A549 (cell line): Measurements from ENCODE around the gene CX3CR1. TPM values are rescaled to one million over a fixed set of nuclear protein-coding genes. Genes with fewer than 3 reads are reported as not detected.

Experiments
- ATAC-seq, 2 experiments: fragments of 200-7000 bp in 1 of 2; fragments of >200 bp in 1 of 2; cut with Nextera tagmentation in 1 of 2; cut with Tn5 transposase in 1 of 2; 3 replicates each; pipeline versions ENCODE4 v1.8.0 to v1.9.1; 2018 to 2020; ENCODE audit warnings: mild to moderate bottlenecking in 1 of 2, moderate library complexity in 1 of 2
- CTCF ChIA-PET: fragments of 300-600 bp; sonication (Branson Sonifier 250); formaldehyde crosslinking; extraction: SDS; loops from one replicate; lab custom pipeline; 2021; ENCODE audit warnings: antibody characterized with exemption, inconsistent platforms; lab: Yijun Ruan, JAX
- POLR2A ChIA-PET: fragments of 350-600 bp; formaldehyde crosslinking; extraction: SDS; loops from one replicate; lab custom pipeline; 2021; ENCODE audit warnings: antibody characterized with exemption, inconsistent platforms; lab: Yijun Ruan, JAX
- DNase-seq, 2 experiments: peaks; one replicate each; pipeline versions ENCODE4 v3.0.0 to v3.0.0-alpha.2; 2011 to 2016; ENCODE audit warnings: low read depth in 1 of 2, low spot score in 1 of 2
- FAIRE-seq: peaks from 2 replicates; lab custom pipeline; 2011; peaks lifted over from hg19 to GRCh38; lab: Jason Lieb, UNC
- H3K27ac ChIP-seq, 2 experiments: fragments of >200 bp; sonication (Bioruptor Twin); formaldehyde crosslinking; 3 replicates each; pipeline ENCODE4 v1.5.1; 2016 to 2017
- H3K4me1 ChIP-seq: fragments of >200 bp; sonication (Bioruptor Twin); formaldehyde crosslinking; 3 replicates; pipeline ENCODE4 v1.6.1; 2016
- H3K4me2 ChIP-seq: fragments of >200 bp; sonication (Bioruptor Twin); formaldehyde crosslinking; 3 replicates; pipeline ENCODE4 v1.6.1; 2016
- H3K4me3 ChIP-seq: fragments of >200 bp; sonication (Bioruptor Twin); formaldehyde crosslinking; 3 replicates; pipeline ENCODE4 v1.5.1; 2016
- H3K9me3 ChIP-seq: fragments of >200 bp; sonication (Bioruptor Twin); formaldehyde crosslinking; 3 replicates; pipeline ENCODE4 v1.6.1; 2016
- BHLHE40 ChIP-seq: IDR thresholded peaks from 2 replicates; pipeline ENCODE4 v1.6.1; 2012; ENCODE audit warnings: low read depth, low read length, inconsistent platforms
- CBX2 ChIP-seq: fragments of 200-600 bp; sonication (generic); IDR thresholded peaks from 2 replicates; pipeline ENCODE4 v1.6.1; 2016; ENCODE audit warnings: low read depth, mild to moderate bottlenecking, borderline replicate concordance
- E2F6 ChIP-seq: IDR thresholded peaks from 2 replicates; pipeline ENCODE4 v1.6.1; 2012; ENCODE audit warnings: low read depth, borderline replicate concordance
- EHMT2 ChIP-seq: fragments of 200-600 bp; sonication (generic); IDR thresholded peaks from 2 replicates; pipeline ENCODE4 v1.6.1; 2016; ENCODE audit warnings: antibody characterized with exemption, low read depth, mild to moderate bottlenecking, moderate library complexity
- FOXS1 ChIP-seq: fragments of 250-450 bp; sonication (Bioruptor Pico); IDR thresholded peaks from 2 replicates; pipeline ENCODE4 v1.5.0; 2020; ENCODE audit warnings: mild to moderate bottlenecking, moderate library complexity
- HOXA7 ChIP-seq: fragments of 250-450 bp; sonication (Bioruptor Pico); IDR thresholded peaks from 2 replicates; pipeline ENCODE4 v1.5.0; 2020; ENCODE audit warnings: mild to moderate bottlenecking, moderate library complexity
- HOXB13 ChIP-seq: fragments of 250-450 bp; sonication (Bioruptor Pico); IDR thresholded peaks from 2 replicates; pipeline ENCODE4 v1.5.0; 2020; ENCODE audit warnings: low read depth, mild to moderate bottlenecking, moderate library complexity
- HOXB5 ChIP-seq: fragments of 250-450 bp; sonication (Bioruptor Pico); IDR thresholded peaks from 2 replicates; pipeline ENCODE4 v1.5.0; 2020; ENCODE audit warnings: mild to moderate bottlenecking, moderate library complexity
- JUN ChIP-seq, 2 experiments: fragments of >200 bp; sonication (Bioruptor Twin); formaldehyde crosslinking; IDR thresholded peaks; 2 replicates in 1 of 2; 3 replicates in 1 of 2; pipeline ENCODE4 v1.6.1; 2016 to 2017
- KDM1A ChIP-seq: fragments of 200-600 bp; sonication (generic); IDR thresholded peaks from 2 replicates; pipeline ENCODE4 v1.6.1; 2016; ENCODE audit warnings: low read depth, mild to moderate bottlenecking
- KDM5A ChIP-seq: fragments of 200-600 bp; sonication (generic); IDR thresholded peaks from 2 replicates; pipeline ENCODE4 v1.6.1; 2016; ENCODE audit warnings: antibody characterized with exemption, mild to moderate bottlenecking
- MAFK ChIP-seq: fragments of 450-650 bp; IDR thresholded peaks from 2 replicates; pipeline ENCODE4 v1.6.1; 2014; ENCODE audit not compliant: partially characterized antibody
- MAZ ChIP-seq: fragments of 150-350 bp; IDR thresholded peaks from 2 replicates; pipeline ENCODE4 v1.6.1; 2014; ENCODE audit warnings: antibody characterized with exemption, low read depth, low read length, borderline replicate concordance
- MYC ChIP-seq: IDR thresholded peaks from 2 replicates; pipeline ENCODE4 v1.6.1; 2012; ENCODE audit warnings: mild to moderate bottlenecking, inconsistent platforms, low read length, improper control_type of control experiment, borderline replicate concordance
- NPAS2 ChIP-seq: fragments of 250-450 bp; sonication (Bioruptor Pico); IDR thresholded peaks from 2 replicates; pipeline ENCODE4 v1.8.0; 2022; ENCODE audit warnings: mild to moderate bottlenecking, moderate library complexity, borderline replicate concordance
- NR3C1 ChIP-seq: fragments of >200 bp; sonication (Bioruptor Twin); formaldehyde crosslinking; IDR thresholded peaks from 3 replicates; pipeline ENCODE4 v1.6.1; 2017
- POLR2AphosphoS2 ChIP-seq: conservative IDR thresholded peaks from 2 replicates; pipeline ENCODE4 v1.6.1; 2012; ENCODE audit warnings: low read length, improper control_type of control experiment, inconsistent platforms
- RARB ChIP-seq: fragments of 250-450 bp; sonication (Bioruptor Pico); IDR thresholded peaks from 2 replicates; pipeline ENCODE4 v1.8.0; 2021; ENCODE audit warnings: mild to moderate bottlenecking, moderate library complexity
- RFX5 ChIP-seq: fragments of 450-650 bp; IDR thresholded peaks from 2 replicates; pipeline ENCODE4 v1.7.1; 2014; ENCODE audit warnings: antibody characterized with exemption, mild to moderate bottlenecking, moderate library complexity
- SREBF2 ChIP-seq: fragments of 450-650 bp; IDR thresholded peaks from 2 replicates; pipeline ENCODE4 v1.6.1; 2014; ENCODE audit warnings: mild to moderate bottlenecking, moderate library complexity
- ZNF302 ChIP-seq: fragments of 250-450 bp; sonication (Bioruptor Pico); IDR thresholded peaks from 2 replicates; pipeline ENCODE4 v1.9.0; 2021; ENCODE audit warnings: inconsistent platforms, mild to moderate bottlenecking, moderate library complexity
- WGBS: methylation state at CpG from one replicate; pipeline ENCODE4 v1.1.6; 2017; ENCODE audit errors: missing lambda C conversion rate; 5-methylcytosine and 5-hydroxymethylcytosine counted together
- polyA plus RNA-seq, 4 experiments: library from polyadenylated mRNA; depleted of rRNA in 3 of 4; stranded (reverse); fragments of >200 nt; fragmentation: RNase III in 1 of 4; extraction: RNeasy Plus Mini Kit Qiagen cat#74134 plus additional on column Dnase treatment in 1 of 4; gene quantifications; 2 replicates in 3 of 4; 3 replicates in 1 of 4; pipeline ENCODE4 v1.2.3, GENCODE V29; 2011 to 2017
- TF ChIP-seq, protein P1 (sequence below): fragments of 200-600 bp; sonication (generic); IDR thresholded peaks from 2 replicates; pipeline ENCODE4 v1.6.1; 2016; ENCODE audit warnings: antibody characterized with exemption, mild to moderate bottlenecking, moderate library complexity
- TF ChIP-seq, protein P2 (sequence below): fragments of 250-450 bp; sonication (Bioruptor Pico); IDR thresholded peaks from 2 replicates; pipeline ENCODE4 v1.5.0; 2020; ENCODE audit warnings: low read depth, mild to moderate bottlenecking, moderate library complexity

The CX3CR1 gene
- polyA plus RNA-seq, 2 of the 4 experiments (the other 2 are of a cell fraction): 0.06 to 0.14 TPM

- TF ChIP-seq BHLHE40 (no peak), KDM1A (no peak), MYC (no peak), HOXA7 (CRISPR knock-in tag) (no peak), JUN (IDR thresholded peaks at IDR 0.05) (no peak), RARB (CRISPR knock-in tag) (no peak), HOXB13 (no peak), SREBF2 (no peak)
- TF ChIP-seq, protein P1, sequence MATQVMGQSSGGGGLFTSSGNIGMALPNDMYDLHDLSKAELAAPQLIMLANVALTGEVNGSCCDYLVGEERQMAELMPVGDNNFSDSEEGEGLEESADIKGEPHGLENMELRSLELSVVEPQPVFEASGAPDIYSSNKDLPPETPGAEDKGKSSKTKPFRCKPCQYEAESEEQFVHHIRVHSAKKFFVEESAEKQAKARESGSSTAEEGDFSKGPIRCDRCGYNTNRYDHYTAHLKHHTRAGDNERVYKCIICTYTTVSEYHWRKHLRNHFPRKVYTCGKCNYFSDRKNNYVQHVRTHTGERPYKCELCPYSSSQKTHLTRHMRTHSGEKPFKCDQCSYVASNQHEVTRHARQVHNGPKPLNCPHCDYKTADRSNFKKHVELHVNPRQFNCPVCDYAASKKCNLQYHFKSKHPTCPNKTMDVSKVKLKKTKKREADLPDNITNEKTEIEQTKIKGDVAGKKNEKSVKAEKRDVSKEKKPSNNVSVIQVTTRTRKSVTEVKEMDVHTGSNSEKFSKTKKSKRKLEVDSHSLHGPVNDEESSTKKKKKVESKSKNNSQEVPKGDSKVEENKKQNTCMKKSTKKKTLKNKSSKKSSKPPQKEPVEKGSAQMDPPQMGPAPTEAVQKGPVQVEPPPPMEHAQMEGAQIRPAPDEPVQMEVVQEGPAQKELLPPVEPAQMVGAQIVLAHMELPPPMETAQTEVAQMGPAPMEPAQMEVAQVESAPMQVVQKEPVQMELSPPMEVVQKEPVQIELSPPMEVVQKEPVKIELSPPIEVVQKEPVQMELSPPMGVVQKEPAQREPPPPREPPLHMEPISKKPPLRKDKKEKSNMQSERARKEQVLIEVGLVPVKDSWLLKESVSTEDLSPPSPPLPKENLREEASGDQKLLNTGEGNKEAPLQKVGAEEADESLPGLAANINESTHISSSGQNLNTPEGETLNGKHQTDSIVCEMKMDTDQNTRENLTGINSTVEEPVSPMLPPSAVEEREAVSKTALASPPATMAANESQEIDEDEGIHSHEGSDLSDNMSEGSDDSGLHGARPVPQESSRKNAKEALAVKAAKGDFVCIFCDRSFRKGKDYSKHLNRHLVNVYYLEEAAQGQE: no peak
- ATAC-seq (no peak), DNase-seq (no peak), FAIRE-seq (no peak)
- H3K9me3 ChIP-seq: no peaks in the 10 kb centered on the region
- H3K27ac ChIP-seq: no peak overlapping the region
- H3K4me3 ChIP-seq: no peak overlapping the region
- CTCF ChIA-PET: interaction anchor here (1.0 to 3.0 kb wide), 5 partner anchors 19 to 80 kb away, joined by 3 to 16 read pairs (median 5); no protein-coding TSS in a partner anchor
- H3K4me1 ChIP-seq: no peaks in the 10 kb centered on the region
- POLR2A ChIA-PET: no interaction called here
- WGBS: 13% methylated on average over 2 of the region's 4 CpGs
- no peak overlapping the region for H3K4me2 ChIP-seq
Measured at GRCh38 chr3:39269528-39269927, 10.3 kb downstream of the CX3CR1 start.

DNA sequence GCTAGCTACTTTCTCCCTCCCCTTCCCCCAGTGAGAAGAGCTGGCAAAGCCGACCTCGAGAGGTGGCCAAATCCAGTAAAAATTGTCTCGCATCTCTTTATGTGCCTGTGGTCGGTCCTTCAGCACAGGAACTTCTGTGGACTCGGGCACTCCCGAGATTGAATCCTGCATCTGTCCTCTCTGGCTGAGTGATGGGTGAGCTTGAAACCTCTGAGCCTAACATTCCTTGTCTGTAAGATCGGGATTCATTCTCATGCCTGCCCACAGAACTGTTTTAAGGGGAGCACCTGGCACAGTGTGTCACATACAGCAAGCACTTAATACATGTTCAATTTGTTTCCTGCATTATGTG lies 11.3 kb downstream of the CX3CR1 start:
- WGBS: 56% methylated on average over 7 of the region's 7 CpGs
- no peak for DNase-seq
- Histone ChIP-seq H3K4me1 (no peaks in the 10 kb centered on the region), H3K9me3 (no peaks in the 10 kb centered on the region), H3K27ac (no peak overlapping the region), H3K4me3 (no peak overlapping the region), H3K4me2 (no peak overlapping the region)
- ATAC-seq: no peak
- ChIA-PET POLR2A (no interaction called here), CTCF (interaction anchor here (0.8 to 3.0 kb wide), 4 partner anchors 12 to 143 kb away, joined by 3 to 16 read pairs (median 4); no protein-coding TSS in a partner anchor)
- no peak for FAIRE-seq
- TF ChIP-seq, protein P2, sequence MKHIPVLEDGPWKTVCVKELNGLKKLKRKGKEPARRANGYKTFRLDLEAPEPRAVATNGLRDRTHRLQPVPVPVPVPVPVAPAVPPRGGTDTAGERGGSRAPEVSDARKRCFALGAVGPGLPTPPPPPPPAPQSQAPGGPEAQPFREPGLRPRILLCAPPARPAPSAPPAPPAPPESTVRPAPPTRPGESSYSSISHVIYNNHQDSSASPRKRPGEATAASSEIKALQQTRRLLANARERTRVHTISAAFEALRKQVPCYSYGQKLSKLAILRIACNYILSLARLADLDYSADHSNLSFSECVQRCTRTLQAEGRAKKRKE (CRISPR knock-in tag): no peak
- TF ChIP-seq NPAS2 (CRISPR knock-in tag) (no peak), NR3C1 (no peak), CBX2 (no peak), HOXA7 (CRISPR knock-in tag) (no peak), KDM5A (no peak), BHLHE40 (no peak), EHMT2 (no peak), FOXS1 (CRISPR knock-in tag) (no peak), HOXB5 (CRISPR knock-in tag) (no peak), ZNF302 (no peak), MAFK (no peak), E2F6 (no peak), MAZ (no peak), HOXB13 (no peak), POLR2AphosphoS2 (no peak), RFX5 (no peak)
